DOHH2 (cell line): ENCODE results near the gene RGS9.

Experiments
- H3F3A ChIP-seq: fragments of 200-600 bp; sonication (generic), shearing (Covaris generic); 2 replicates; pipeline ENCODE4 v1.6.0; 2016; ENCODE audit warnings: antibody characterized with exemption, mild to moderate bottlenecking; ENCODE audit not compliant: control insufficient read depth, insufficient read depth
- H3K27ac ChIP-seq: fragments of 200-600 bp; sonication (generic); 2 replicates; pipeline ENCODE4 v1.5.1; 2014; ENCODE audit warnings: low read depth, mild to moderate bottlenecking, low read length, moderate library complexity
- H3K27me3 ChIP-seq: fragments of 200-600 bp; sonication (generic); 2 replicates; pipeline ENCODE4 v1.6.1; 2014; ENCODE audit warnings: mild to moderate bottlenecking, low read length, mixed read lengths; ENCODE audit not compliant: control insufficient read depth
- H3K36me3 ChIP-seq: fragments of 200-600 bp; sonication (generic); 2 replicates; pipeline ENCODE4 v1.6.1; 2014; ENCODE audit warnings: mild to moderate bottlenecking, low read length, moderate library complexity, mixed read lengths; ENCODE audit not compliant: control insufficient read depth
- H3K4me1 ChIP-seq: fragments of 200-600 bp; sonication (generic); 2 replicates; pipeline ENCODE4 v1.6.1; 2014; ENCODE audit warnings: mild to moderate bottlenecking, low read length, mixed read lengths; ENCODE audit not compliant: control insufficient read depth
- H3K4me2 ChIP-seq: fragments of 200-600 bp; sonication (generic); 2 replicates; pipeline ENCODE4 v1.6.0; 2014; ENCODE audit warnings: mild to moderate bottlenecking, low read length, moderate library complexity
- H3K4me3 ChIP-seq: fragments of 200-600 bp; sonication (generic); 2 replicates; pipeline ENCODE4 v1.5.1; 2014; ENCODE audit warnings: mild to moderate bottlenecking, low read length, mixed read lengths
- H3K79me2 ChIP-seq: fragments of 200-600 bp; sonication (generic); 2 replicates; pipeline ENCODE4 v1.6.1; 2014; ENCODE audit warnings: mild to moderate bottlenecking, low read length, mixed read lengths; ENCODE audit not compliant: control insufficient read depth
- H3K9me2 ChIP-seq: fragments of 200-600 bp; sonication (generic); replicated peaks from 2 replicates; pipeline ENCODE4 v1.6.1; 2014; ENCODE audit warnings: mild to moderate bottlenecking, low read length, mixed read lengths; ENCODE audit not compliant: control insufficient read depth
- H3K9me3 ChIP-seq: fragments of 200-600 bp; sonication (generic); 2 replicates; pipeline ENCODE4 v1.6.1; 2014; ENCODE audit warnings: antibody characterized with exemption, low read length, mixed read lengths; ENCODE audit not compliant: control insufficient read depth, insufficient read depth
- H4K20me1 ChIP-seq: fragments of 200-600 bp; sonication (generic); 2 replicates; pipeline ENCODE4 v1.6.0; 2014; ENCODE audit warnings: low read depth, mild to moderate bottlenecking, antibody characterized with exemption, low read length, moderate library complexity; ENCODE audit not compliant: control insufficient read depth, insufficient read depth
- CTCF ChIP-seq: fragments of 200-600 bp; sonication (generic); IDR thresholded peaks from one replicate; pipeline ENCODE4 v1.5.1; 2014; ENCODE audit warnings: antibody characterized with exemption, mild to moderate bottlenecking, low read depth, low read length; ENCODE audit not compliant: poor library complexity, severe bottlenecking
- EZH2phosphoT487 ChIP-seq: fragments of 200-600 bp; sonication (generic); IDR thresholded peaks from 2 replicates; pipeline ENCODE4 v1.6.1; 2017; ENCODE audit warnings: borderline replicate concordance, mild to moderate bottlenecking, antibody characterized with exemption, low read length, moderate library complexity, mixed read lengths

RGS9 gene

GRCh38 chr17:65194670-65195334 is 57.6 kb downstream of the RGS9 start:
- Histone ChIP-seq H3K27ac (no peak overlapping the region), H3K9me3 (no peaks in the 10 kb centered on the region), H3K9me2 (no peaks in the 10 kb centered on the region), H3K27me3 (no peaks in the 10 kb centered on the region), H3K4me2 (no peak overlapping the region), H4K20me1 (no peaks in the 10 kb centered on the region), H3F3A (0 out of 2 replicates have a peak, but pooled peaks cover 2% of the 10 kb centered on the region), H3K4me3 (no peak overlapping the region), H3K79me2 (peaks cover 3% of the 10 kb centered on the region), H3K4me1 (peaks cover 52% of the 10 kb centered on the region), H3K36me3 (peaks cover 26% of the 10 kb centered on the region)
- no peak for TF ChIP-seq CTCF

- no peak overlapping the region for H3K27ac ChIP-seq
- no peak overlapping the region for H3K4me3 ChIP-seq
- H3K9me3 ChIP-seq: no peaks in the 10 kb centered on the region
- H3K79me2 ChIP-seq: peaks cover 3% of the 10 kb centered on the region
- peaks cover 43% of the 10 kb centered on the region for H3K4me1 ChIP-seq
- no peak for TF ChIP-seq CTCF
- no peak for TF ChIP-seq EZH2phosphoT487
- H3K9me2 ChIP-seq: no peaks in the 10 kb centered on the region
- H3F3A ChIP-seq: 0 out of 2 replicates have a peak, but pooled peaks cover 2% of the 10 kb centered on the region
- H4K20me1 ChIP-seq: no peaks in the 10 kb centered on the region
- H3K4me2 ChIP-seq: no peak overlapping the region
- peaks cover 18% of the 10 kb centered on the region for H3K36me3 ChIP-seq
- no peaks in the 10 kb centered on the region for H3K27me3 ChIP-seq
These were observed 58.5 kb downstream of the RGS9 start for GRCh38 chr17:65195716-65196115.

GRCh38 chr17:65196617-65197016 is 59.4 kb downstream of the RGS9 start:
- Histone ChIP-seq H3K4me2 (no peak overlapping the region), H3F3A (0 out of 2 replicates have a peak, but pooled peaks cover 2% of the 10 kb centered on the region), H3K36me3 (peaks cover 15% of the 10 kb centered on the region), H3K79me2 (peaks cover 3% of the 10 kb centered on the region), H3K9me3 (no peaks in the 10 kb centered on the region), H3K27me3 (no peaks in the 10 kb centered on the region), H3K27ac (peak overlapping the region; percentile 34), H3K4me1 (peaks cover 34% of the 10 kb centered on the region), H3K9me2 (no peaks in the 10 kb centered on the region), H3K4me3 (no peak overlapping the region), H4K20me1 (no peaks in the 10 kb centered on the region)
- TF ChIP-seq CTCF (no peak), EZH2phosphoT487 (no peak)
